Measurements from ENCODE around the gene KCNJ1. TPM values are rescaled to one million over a fixed set of nuclear protein-coding genes. Genes with fewer than 3 reads are reported as not detected.

The KCNJ1 gene
- total and polyA plus RNA-seq, 2 donors (not counting 3 experiments of a cell fraction or from before 2014, with no cell fraction given): not detected

GRCh38 chr11:128813729-128814128 lies 53.4 kb downstream of the KCNJ1 start:
- Histone ChIP-seq H3K4me1 (ENCODE audit: control insufficient read depth, extremely low read depth, insufficient read depth, low read length) (no peaks in the 10 kb centered on the region), H3K36me3 (ENCODE audit: control insufficient read depth in 2 of 2, extremely low read depth in 1 of 2, insufficient read depth in 2 of 2, low read length in 2 of 2) (peaks cover 20 to 34% of the 10 kb centered on the region in 2 experiments), H3K4me3 (replicated peaks in 1 of 3; ENCODE audit: insufficient read depth in 1 of 3, low read depth in 1 of 3, low read length in 3 of 3) (no peak overlapping the region), H3K9me3 (replicated peaks; ENCODE audit: control insufficient read depth, insufficient read depth, low read length) (no peaks in the 10 kb centered on the region), H3K27me3 (ENCODE audit: control insufficient read depth in 2 of 2, insufficient read depth in 2 of 2, low read length in 2 of 2) (no peaks in the 10 kb centered on the region), H3K79me2 (ENCODE audit: control insufficient read depth, insufficient read depth, low read length) (no peaks in the 10 kb centered on the region), H3K4me2 (ENCODE audit: insufficient read depth, low read length) (no peak overlapping the region), H4K20me1 (replicated peaks; ENCODE audit: control insufficient read depth, extremely low read depth, insufficient read depth, low read length) (no peaks in the 10 kb centered on the region), H2AFZ (ENCODE audit: low read depth, low read length) (no peak overlapping the region), H3K9me1 (replicated peaks; ENCODE audit: control insufficient read depth, extremely low read depth, insufficient read depth, low read length) (no peaks in the 10 kb centered on the region), H3K9ac (replicated peaks; ENCODE audit: extremely low read depth, insufficient read depth, low read length) (no peak overlapping the region), H3K27ac (ENCODE audit: insufficient read depth, low read depth, low read length) (no peak overlapping the region)
- ChIA-PET CTCF (interaction anchor here (1.2 to 1.8 kb wide), 2 partner anchors 34 to 37 kb away, joined by 3 to 7 read pairs; no protein-coding TSS in a partner anchor), POLR2A (no interaction called here)
- dilution Hi-C loops (cut with MboI; ENCODE audit: extremely low pct_ligation_motif_present, low sequenced_read_pairs) (no loop called here), intact Hi-C loops (cut with micrococcal nuclease) (no loop called here)
- no TSS peak for BruUV-seq (replicated peaks)
- DNase-seq (ENCODE audit: low read depth, low spot score) (no peak), FAIRE-seq (no peak)
- TF ChIP-seq GATA2 (IDR thresholded peaks at IDR 0.05; ENCODE audit: insufficient read depth, insufficient read length, low read depth, low read length): no peak
- TF ChIP-seq POLR2A (IDR thresholded peaks at IDR 0.05; ENCODE audit: low read depth, low read length): no peak
- no peak for TF ChIP-seq CTCF (IDR thresholded peaks at IDR 0.05; ENCODE audit: extremely low read depth in 1 of 2, insufficient read depth in 1 of 2, low read depth in 1 of 2, low read length in 2 of 2)
- TF ChIP-seq MYC (IDR thresholded peaks at IDR 0.05; ENCODE audit: low read depth, low read length): no peak
- TF ChIP-seq FOS (IDR thresholded peaks at IDR 0.05; ENCODE audit: borderline replicate concordance, insufficient read depth, low read length): no peak
- TF ChIP-seq JUN (IDR thresholded peaks at IDR 0.05; ENCODE audit: borderline replicate concordance, insufficient read depth, insufficient read length, low read depth): no peak
- TF ChIP-seq EZH2 (IDR thresholded peaks at IDR 0.05; ENCODE audit: borderline replicate concordance, low read depth, low read length, severe bottlenecking): no peak
- TF ChIP-seq MAX (IDR thresholded peaks at IDR 0.05; ENCODE audit: insufficient read depth, insufficient read length): no peak
